A549 (cell line): ENCODE data around the gene MAP7D3.

ENCODE experiments used
- GATA3 ChIP-seq: IDR thresholded peaks from 2 replicates; pipeline ENCODE4 v1.6.1; 2012; ENCODE audit warnings: borderline replicate concordance
- NR3C1 ChIP-seq: fragments of >200 bp; sonication (Bioruptor Twin); formaldehyde crosslinking; IDR thresholded peaks from 3 replicates; pipeline ENCODE4 v1.6.1; 2017
- POLR2A ChIP-seq: IDR thresholded peaks from 2 replicates; pipeline ENCODE4 v1.6.1; 2012; ENCODE audit warnings: mild to moderate bottlenecking, low read length
- POLR2AphosphoS2 ChIP-seq: conservative IDR thresholded peaks from 2 replicates; pipeline ENCODE4 v1.6.1; 2012; ENCODE audit warnings: low read length, improper control_type of control experiment, inconsistent platforms
- RFX5 ChIP-seq: fragments of 450-650 bp; IDR thresholded peaks from 2 replicates; pipeline ENCODE4 v1.7.1; 2014; ENCODE audit warnings: antibody characterized with exemption, mild to moderate bottlenecking, moderate library complexity
- TF ChIP-seq, protein P1 (sequence below): fragments of >200 bp; sonication (Bioruptor Twin); formaldehyde crosslinking; IDR thresholded peaks from 3 replicates; pipeline ENCODE4 v1.5.1; 2016
- TF ChIP-seq, protein P2 (sequence below): IDR thresholded peaks from 2 replicates; pipeline ENCODE4 v1.6.1; 2012; ENCODE audit warnings: low read depth, borderline replicate concordance

DNA sequence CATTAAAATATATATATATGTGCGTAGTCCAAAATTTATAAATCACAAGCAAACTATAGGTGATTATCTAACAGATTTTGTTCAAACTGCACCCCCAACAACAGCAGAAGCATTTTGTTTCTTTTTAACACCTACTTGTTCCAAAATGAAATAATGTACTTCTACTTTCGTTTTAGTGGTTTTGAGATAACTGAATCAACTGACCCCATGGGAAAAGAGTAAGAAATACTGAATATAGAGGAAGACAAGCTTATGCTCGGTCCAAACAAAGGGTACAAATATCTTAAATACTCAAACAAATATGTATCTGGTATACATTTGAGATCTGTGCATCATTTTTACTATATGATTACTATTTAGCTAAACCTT lies 22.4 kb downstream of the MAP7D3 start:
- TF ChIP-seq GATA3 (no peak), POLR2A (no peak), RFX5 (no peak), NR3C1 (no peak), POLR2AphosphoS2 (no peak)
- TF ChIP-seq, protein P1, sequence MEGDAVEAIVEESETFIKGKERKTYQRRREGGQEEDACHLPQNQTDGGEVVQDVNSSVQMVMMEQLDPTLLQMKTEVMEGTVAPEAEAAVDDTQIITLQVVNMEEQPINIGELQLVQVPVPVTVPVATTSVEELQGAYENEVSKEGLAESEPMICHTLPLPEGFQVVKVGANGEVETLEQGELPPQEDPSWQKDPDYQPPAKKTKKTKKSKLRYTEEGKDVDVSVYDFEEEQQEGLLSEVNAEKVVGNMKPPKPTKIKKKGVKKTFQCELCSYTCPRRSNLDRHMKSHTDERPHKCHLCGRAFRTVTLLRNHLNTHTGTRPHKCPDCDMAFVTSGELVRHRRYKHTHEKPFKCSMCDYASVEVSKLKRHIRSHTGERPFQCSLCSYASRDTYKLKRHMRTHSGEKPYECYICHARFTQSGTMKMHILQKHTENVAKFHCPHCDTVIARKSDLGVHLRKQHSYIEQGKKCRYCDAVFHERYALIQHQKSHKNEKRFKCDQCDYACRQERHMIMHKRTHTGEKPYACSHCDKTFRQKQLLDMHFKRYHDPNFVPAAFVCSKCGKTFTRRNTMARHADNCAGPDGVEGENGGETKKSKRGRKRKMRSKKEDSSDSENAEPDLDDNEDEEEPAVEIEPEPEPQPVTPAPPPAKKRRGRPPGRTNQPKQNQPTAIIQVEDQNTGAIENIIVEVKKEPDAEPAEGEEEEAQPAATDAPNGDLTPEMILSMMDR: no peak
- TF ChIP-seq, protein P2, sequence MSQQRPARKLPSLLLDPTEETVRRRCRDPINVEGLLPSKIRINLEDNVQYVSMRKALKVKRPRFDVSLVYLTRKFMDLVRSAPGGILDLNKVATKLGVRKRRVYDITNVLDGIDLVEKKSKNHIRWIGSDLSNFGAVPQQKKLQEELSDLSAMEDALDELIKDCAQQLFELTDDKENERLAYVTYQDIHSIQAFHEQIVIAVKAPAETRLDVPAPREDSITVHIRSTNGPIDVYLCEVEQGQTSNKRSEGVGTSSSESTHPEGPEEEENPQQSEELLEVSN: no peak
